Measurements from ENCODE around the gene KCNQ1OT1. TPM values are rescaled to one million over a fixed set of nuclear protein-coding genes. Genes with fewer than 3 reads are reported as not detected.

KCNQ1OT1 gene
- total RNA-seq, 1 experiment from 2014 or later = 1.2 TPM

- DNase-seq = no peak
- H4K91ac ChIP-seq (ENCODE audit: insufficient read length, low read depth, low read length) = no peak overlapping the region
- H3K56ac ChIP-seq (ENCODE audit: insufficient read length, low read depth, low read length) = no peak overlapping the region
- H3K79me1 ChIP-seq (ENCODE audit: insufficient read depth, low read depth, low read length, poor library complexity, severe bottlenecking) = no peaks in the 10 kb centered on the region
- no peak overlapping the region for H3K4me2 ChIP-seq (ENCODE audit: insufficient read depth, insufficient read length, low read length)
- Mint-ChIP-seq H3K27me3 (ENCODE audit: low read depth) (peaks cover 97% of the 10 kb centered on the region), H3K4me1 (no peaks in the 10 kb centered on the region), H3K4me3 (no peak overlapping the region), H3K27ac (no peak overlapping the region), H3K9me3 (peaks cover 98 to 99% of the 10 kb centered on the region in 2 experiments), H3K36me3 (ENCODE audit: insufficient read depth in 1 of 3, low read depth in 3 of 3) (peaks cover 38 to 61% (median 51%) of the 10 kb centered on the region in 3 experiments)
- no peak overlapping the region for H3K9ac ChIP-seq (ENCODE audit: extremely low read depth, insufficient read length, low read length)
- TF ChIP-seq CTCF (conservative IDR thresholded peaks at IDR 0.05) = no peak
- no peaks in the 10 kb centered on the region for H3K79me2 ChIP-seq (ENCODE audit: insufficient read depth, low read length)
- peaks cover 55% of the 10 kb centered on the region for H3K9me3 ChIP-seq (ENCODE audit: control insufficient read depth, low read depth, low read length)
- no peaks in the 10 kb centered on the region for H4K20me1 ChIP-seq (ENCODE audit: control insufficient read depth, insufficient read depth, insufficient read length)
- H3K27ac ChIP-seq (ENCODE audit: insufficient read length, low read depth, low read length) = no peak overlapping the region
- H3K27me3 ChIP-seq (ENCODE audit: insufficient read depth, low read length) = peaks cover 4% of the 10 kb centered on the region; the same call in 1 of the 2 replicates
- no peak overlapping the region for H2BK20ac ChIP-seq (ENCODE audit: low read depth, low read length, poor library complexity, severe bottlenecking)
- H4K8ac ChIP-seq (replicated peaks; ENCODE audit: insufficient read length, low read depth, low read length) = no peak overlapping the region
- no peaks in the 10 kb centered on the region for H3K23me2 ChIP-seq (ENCODE audit: insufficient read length, low read depth, low read length, poor library complexity, severe bottlenecking)
- no peak overlapping the region for H3T11ph ChIP-seq (ENCODE audit: low read length)
- no CpG with 5 or more reads among the region's 6 CpGs for WGBS (ENCODE audit: extremely low coverage, insufficient read length, low lambda C conversion rate)
- H2BK120ac ChIP-seq (ENCODE audit: low read depth, low read length, poor library complexity, severe bottlenecking) = no peak overlapping the region
- no peak overlapping the region for H2BK12ac ChIP-seq (ENCODE audit: insufficient read length, low read depth, low read length)
- no peak overlapping the region for H2AFZ ChIP-seq (ENCODE audit: low read length)
- H3K4me1 ChIP-seq (ENCODE audit: insufficient read depth, low read length) = no peaks in the 10 kb centered on the region
- no peak overlapping the region for H2AK5ac ChIP-seq (ENCODE audit: insufficient read length, low read length)
- no peak overlapping the region for H2BK5ac ChIP-seq (ENCODE audit: insufficient read length, low read length)
- H3K4ac ChIP-seq (ENCODE audit: low read depth, low read length) = no peak overlapping the region
- no peak overlapping the region for H3K18ac ChIP-seq (ENCODE audit: insufficient read length, low read depth, low read length)
- no peak overlapping the region for H3K14ac ChIP-seq (ENCODE audit: insufficient read depth, low read length)
- no peak overlapping the region for H3K23ac ChIP-seq (ENCODE audit: insufficient read length, low read depth, low read length)
- no peak overlapping the region for H4K5ac ChIP-seq (ENCODE audit: insufficient read length, low read depth, low read length)
- H2BK15ac ChIP-seq (ENCODE audit: low read depth, low read length) = no peak overlapping the region
Measured at GRCh38 chr11:2647953-2648352, 51.8 kb downstream of the KCNQ1OT1 start.
